GM19452 (cell line): Measurements from ENCODE around the gene ITFG1.
A peak's percentile ranks its signal among the peaks of the same experiment; 100 is the strongest.
"Not testable (repeated sequence)": the region's sequence is repeated elsewhere in the genome, so short reads cannot be mapped to it uniquely, and the experiment has no call there.

Experiments used
- ATAC-seq: cut with Tn5 transposase; IDR thresholded peaks from one replicate; pipeline ENCODE4 v1.9.1; 2021; ENCODE audit not compliant: unreplicated experiment

ITFG1 gene

GRCh38 chr16:47161464-47161863, 299.4 kb downstream of the ITFG1 start:
- no peak for ATAC-seq

GRCh38 chr16:47160422-47160821, 300.4 kb downstream of the ITFG1 start:
- no peak for ATAC-seq

DNA sequence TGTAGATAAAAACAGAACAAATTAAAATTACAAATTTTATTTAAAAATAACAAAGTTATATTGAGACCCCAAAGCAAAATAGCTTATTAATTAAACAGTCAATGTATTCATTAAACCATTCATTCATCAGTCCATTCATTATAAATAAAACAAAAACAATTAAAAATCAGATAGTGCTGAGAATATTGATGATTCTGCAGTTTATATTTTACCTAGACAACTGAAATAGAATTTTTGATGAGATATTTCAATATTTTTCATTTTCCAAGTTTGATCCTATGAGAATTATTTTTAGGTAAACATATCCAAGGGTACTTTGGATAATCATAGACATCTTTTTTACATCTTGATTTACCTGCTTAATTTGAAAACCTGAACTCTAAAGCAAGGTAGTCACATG, 301.9 kb downstream of the ITFG1 start:
- ATAC-seq, result no peak

GRCh38 chr16:47156680-47157215, 304.1 kb downstream of the ITFG1 start:
- no peak for ATAC-seq

DNA sequence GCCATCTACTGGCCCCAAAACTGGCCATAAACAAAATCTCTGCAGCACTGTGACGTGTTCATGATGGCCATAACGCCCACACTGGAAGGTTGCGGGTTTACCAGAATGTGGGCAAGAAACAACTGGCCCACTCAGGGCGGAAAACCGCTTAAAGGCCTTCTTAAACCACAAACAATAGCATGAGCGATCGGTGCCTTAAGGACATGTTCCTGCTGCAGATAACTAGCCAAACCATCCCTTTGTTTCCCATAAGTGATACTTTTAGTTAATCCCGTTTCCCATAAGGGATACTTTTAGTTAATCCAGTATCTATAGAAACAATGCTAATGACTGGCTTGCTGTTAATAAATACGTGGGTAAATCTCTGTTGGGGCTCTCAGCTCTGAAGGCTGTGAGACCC, 308.4 kb downstream of the ITFG1 start:
- ATAC-seq, result not testable (repeated sequence)

DNA sequence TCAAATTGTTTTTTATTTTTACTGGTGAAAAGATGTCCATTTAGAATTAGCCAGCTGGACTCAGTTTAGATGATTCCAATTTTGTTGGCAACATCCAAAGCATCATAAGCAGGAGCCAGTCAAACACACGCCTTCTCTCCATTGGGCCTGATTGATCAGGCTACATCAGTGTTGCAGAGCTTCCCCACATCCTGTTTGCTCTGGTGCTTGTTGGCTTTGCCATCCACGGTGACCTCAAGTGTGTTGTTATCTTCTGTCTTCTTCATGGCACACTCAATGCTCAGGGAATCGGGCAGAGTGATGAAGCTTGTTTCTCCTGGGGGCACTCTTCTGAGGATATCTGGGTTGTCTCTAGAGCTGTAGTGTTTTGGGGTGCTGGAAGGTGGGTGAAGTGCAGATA, 310.8 kb downstream of the ITFG1 start:
- no peak for ATAC-seq

DNA sequence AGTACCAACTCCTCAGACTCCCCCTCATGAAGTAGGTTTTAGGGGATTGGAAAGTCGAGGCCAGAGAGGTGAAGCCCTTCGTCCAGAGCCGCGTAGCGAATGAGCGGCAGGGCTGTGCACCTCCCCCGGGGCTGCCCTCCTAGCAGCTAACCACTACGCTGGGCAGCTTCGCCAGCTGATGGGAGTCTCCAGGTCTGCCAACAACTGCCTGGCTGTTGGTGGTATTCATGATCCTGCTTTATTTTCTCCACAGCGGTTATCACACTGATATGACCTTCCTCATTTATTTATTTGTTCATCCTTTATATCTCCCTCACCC, 316.3 kb downstream of the ITFG1 start:
- ATAC-seq, result no peak

- ATAC-seq, result peak; percentile 50
Observed at GRCh38 chr16:47143677-47144558, 316.9 kb downstream of the ITFG1 start, which contains the start of gene NETO2. TSS of gene NETO2 (minus strand) at chr16:47143945. CDS start at chr16:47143612, 333 bp downstream.

GRCh38 chr16:47142821-47143676, 317.8 kb downstream of the ITFG1 start:
- peak; percentile 62 for ATAC-seq

- ATAC-seq, result no peak
Observed at GRCh38 chr16:47142486-47142820, 318.4 kb downstream of the ITFG1 start.

- ATAC-seq, result peak; percentile 44
Observed at GRCh38 chr16:47141773-47142485, 318.9 kb downstream of the ITFG1 start.

DNA sequence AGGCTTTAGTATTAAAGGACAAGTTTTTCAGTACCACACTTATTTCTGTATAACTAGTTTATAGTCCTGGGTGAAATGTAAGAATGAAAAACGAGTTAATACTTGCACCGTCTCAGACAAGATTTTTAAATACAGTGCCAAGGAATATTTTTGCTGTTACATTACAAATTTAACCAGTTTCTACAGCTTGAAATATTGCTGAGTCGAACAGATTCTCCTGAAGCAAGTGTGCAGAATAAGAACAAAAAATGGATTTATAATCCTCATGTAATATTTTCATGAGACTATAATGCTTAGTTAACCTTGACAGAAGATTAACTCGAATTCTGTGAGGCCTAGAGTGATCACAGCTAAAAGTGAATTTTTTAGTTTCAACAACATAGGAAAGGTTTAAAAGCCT, 320.2 kb downstream of the ITFG1 start:
- ATAC-seq, result no peak

GRCh38 chr16:47139561-47140185, 321.2 kb downstream of the ITFG1 start:
- ATAC-seq, result no peak

GRCh38 chr16:47137925-47138324, 322.9 kb downstream of the ITFG1 start:
- not testable (repeated sequence) for ATAC-seq

DNA sequence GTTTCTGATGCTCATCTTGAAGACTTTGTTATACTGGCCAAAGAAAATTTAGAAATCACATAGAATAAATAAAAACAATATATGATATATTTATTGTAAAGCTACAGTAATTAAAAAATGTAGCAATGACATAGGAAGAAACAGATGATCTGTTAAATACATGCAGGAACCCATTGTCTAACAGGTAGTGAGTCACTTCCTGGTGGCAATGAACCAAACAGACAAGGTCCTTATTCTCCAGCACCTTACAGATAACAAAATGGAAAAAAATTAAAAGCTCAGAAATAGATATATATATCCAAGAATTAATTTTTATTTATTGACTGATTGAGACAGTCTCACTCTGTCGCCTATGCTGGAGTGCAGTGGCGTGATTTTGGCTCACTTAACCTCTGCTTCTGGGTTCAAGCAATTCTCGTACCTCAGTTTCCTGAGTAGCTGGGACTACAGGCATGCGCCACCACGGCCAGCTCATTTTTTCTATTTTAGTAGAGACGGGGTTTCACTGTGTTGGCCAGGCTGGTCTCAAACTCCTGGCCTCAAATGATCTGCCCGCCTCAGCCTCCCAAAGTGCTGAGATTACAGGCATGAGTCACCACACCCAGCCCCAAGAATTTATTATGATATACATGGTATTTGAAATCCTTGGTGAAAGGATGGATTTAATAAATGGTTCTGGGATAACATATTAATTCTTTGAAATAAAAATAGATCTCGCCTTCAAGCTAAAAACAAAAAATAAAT, 324.6 kb downstream of the ITFG1 start:
- no peak for ATAC-seq

DNA sequence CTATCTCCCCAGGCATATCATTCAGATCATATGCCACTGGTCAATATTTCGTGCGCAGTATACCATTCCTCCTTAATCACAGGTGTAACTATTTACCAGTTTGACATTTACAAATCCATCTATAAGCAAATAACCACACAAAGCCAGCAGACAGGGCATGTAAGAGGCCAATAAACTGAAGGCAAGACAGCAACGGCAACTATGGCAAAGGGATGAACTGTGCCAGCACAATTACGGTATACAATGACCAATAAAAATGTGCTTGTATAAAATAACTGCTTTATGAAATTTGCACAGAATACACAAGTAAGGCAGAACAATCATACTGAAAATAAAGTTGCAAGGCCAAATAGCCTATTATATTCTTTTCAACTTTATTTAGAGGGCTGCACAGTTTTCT, 326.3 kb downstream of the ITFG1 start:
- no peak for ATAC-seq

- no peak for ATAC-seq
Observed at GRCh38 chr16:47132308-47132707, 328.6 kb downstream of the ITFG1 start.

DNA sequence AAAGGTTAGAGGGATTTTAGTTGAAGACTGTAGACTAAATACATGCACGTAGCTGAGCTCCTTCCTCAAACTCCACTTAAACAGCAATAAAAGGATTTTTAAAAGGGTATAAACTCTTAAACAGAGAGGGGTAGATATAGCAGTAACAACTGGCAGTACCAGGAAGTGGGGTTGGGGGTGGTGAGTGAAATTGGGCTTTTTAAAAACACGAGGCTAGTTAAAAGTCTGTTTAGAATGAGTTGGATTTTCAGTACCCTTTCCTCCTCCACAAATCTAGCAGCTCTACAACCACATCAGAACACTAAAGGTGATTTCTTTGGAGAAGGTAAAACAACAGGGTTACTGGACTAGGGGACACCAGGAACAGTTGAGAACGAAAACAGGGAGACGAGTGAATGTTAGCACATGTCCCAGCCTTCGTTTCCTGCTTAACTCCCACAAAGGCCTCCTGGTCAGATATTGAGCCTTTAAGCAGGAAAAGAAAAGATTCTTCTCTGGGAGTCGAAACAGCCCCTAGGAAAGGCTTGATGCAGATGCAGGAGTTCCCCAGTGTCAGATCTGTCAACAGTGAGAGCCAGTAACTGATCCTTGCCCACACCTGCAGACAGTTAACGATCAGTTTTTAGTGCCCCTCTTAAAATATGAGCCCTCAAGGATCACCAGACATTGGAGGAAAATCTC, 331.0 kb downstream of the ITFG1 start:
- no peak for ATAC-seq

GRCh38 chr16:47127541-47127940, 333.3 kb downstream of the ITFG1 start:
- ATAC-seq, result no peak

- no peak for ATAC-seq
Observed at GRCh38 chr16:47125757-47126156, 335.1 kb downstream of the ITFG1 start.
